SJSA1 (cell line): Measurements from ENCODE around the gene TBKBP1. TPM values are rescaled to one million over a fixed set of nuclear protein-coding genes. Genes with fewer than 3 reads are reported as not detected.
"Not testable (repeated sequence)": the region's sequence is repeated elsewhere in the genome, so short reads cannot be mapped to it uniquely, and the experiment has no call there.

ENCODE experiments used
- DNase-seq, 2 experiments: peaks; one replicate each; pipeline ENCODE4 v3.0.0-alpha.2; 2015 to 2020; ENCODE audit warnings: low spot score in 2 of 2, low read depth in 1 of 2
- H3K27ac ChIP-seq: fragments of 250-450 bp; sonication (Bioruptor Pico); 2 replicates; pipeline ENCODE4 v1.5.1; 2020; ENCODE audit warnings: mild to moderate bottlenecking, moderate library complexity
- H3K27me3 ChIP-seq: fragments of 250-450 bp; sonication (Bioruptor Pico); replicated peaks from 2 replicates; pipeline ENCODE4 v1.5.1; 2020; ENCODE audit warnings: mild to moderate bottlenecking, moderate library complexity
- H3K36me3 ChIP-seq: fragments of 250-450 bp; sonication (Bioruptor Pico); 2 replicates; pipeline ENCODE4 v1.5.1; 2020; ENCODE audit warnings: mild to moderate bottlenecking
- H3K4me1 ChIP-seq: fragments of 250-450 bp; sonication (Bioruptor Pico); replicated peaks from 2 replicates; pipeline ENCODE4 v1.6.1; 2021; ENCODE audit warnings: mild to moderate bottlenecking
- H3K4me3 ChIP-seq: fragments of 250-450 bp; sonication (Bioruptor Pico); 2 replicates; pipeline ENCODE4 v1.5.1; 2020; ENCODE audit warnings: mild to moderate bottlenecking
- H3K9me3 ChIP-seq: fragments of 250-450 bp; sonication (Bioruptor Pico); replicated peaks from 2 replicates; pipeline ENCODE4 v1.5.1; 2020; ENCODE audit warnings: mild to moderate bottlenecking
- total RNA-seq: library from RNA; depleted of rRNA; stranded (reverse); fragments of >200 nt; shearing (Covaris generic); gene quantifications from 2 replicates; pipeline ENCODE4 v1.2.3, GENCODE V29; 2014

TBKBP1 gene
- total RNA-seq, 1 experiment from 2014 or later, result 4.5 TPM

GRCh38 chr17:47664624-47664941 lies 29.4 kb upstream of the TBKBP1 start:
- Histone ChIP-seq H3K36me3 (peaks cover 97% of the 10 kb centered on the region), H3K4me3 (no peak overlapping the region), H3K9me3 (no peaks in the 10 kb centered on the region), H3K27ac (no peak overlapping the region), H3K27me3 (no peaks in the 10 kb centered on the region), H3K4me1 (no peaks in the 10 kb centered on the region)
- DNase-seq, result no peak

- Histone ChIP-seq H3K27ac (no peak overlapping the region), H3K9me3 (no peaks in the 10 kb centered on the region), H3K27me3 (no peaks in the 10 kb centered on the region), H3K4me3 (no peak overlapping the region), H3K36me3 (peaks cover 97% of the 10 kb centered on the region), H3K4me1 (no peaks in the 10 kb centered on the region)
- no peak for DNase-seq
Observed at GRCh38 chr17:47665655-47666054, 28.3 kb upstream of the TBKBP1 start.

GRCh38 chr17:47669081-47669480 lies 24.9 kb upstream of the TBKBP1 start:
- H3K4me1 ChIP-seq, result no peaks in the 10 kb centered on the region
- no peaks in the 10 kb centered on the region for H3K27me3 ChIP-seq
- H3K27ac ChIP-seq, result no peak overlapping the region
- no peak overlapping the region for H3K4me3 ChIP-seq
- no peaks in the 10 kb centered on the region for H3K9me3 ChIP-seq
- DNase-seq, result no peak
- peaks cover 97% of the 10 kb centered on the region for H3K36me3 ChIP-seq

- H3K27ac ChIP-seq, result no peak overlapping the region
- H3K9me3 ChIP-seq, result no peaks in the 10 kb centered on the region
- no peak for DNase-seq
- H3K4me1 ChIP-seq, result no peaks in the 10 kb centered on the region
- H3K27me3 ChIP-seq, result no peaks in the 10 kb centered on the region
- no peak overlapping the region for H3K4me3 ChIP-seq
- H3K36me3 ChIP-seq, result peaks cover 97% of the 10 kb centered on the region
Observed at GRCh38 chr17:47670064-47670463, 23.9 kb upstream of the TBKBP1 start.

GRCh38 chr17:47674499-47674898 lies 19.5 kb upstream of the TBKBP1 start:
- no peak overlapping the region for H3K27ac ChIP-seq
- no peaks in the 10 kb centered on the region for H3K27me3 ChIP-seq
- H3K9me3 ChIP-seq, result no peaks in the 10 kb centered on the region
- H3K4me1 ChIP-seq, result no peaks in the 10 kb centered on the region
- H3K36me3 ChIP-seq, result peaks cover 100% of the 10 kb centered on the region
- DNase-seq, result no peak
- H3K4me3 ChIP-seq, result no peak overlapping the region

GRCh38 chr17:47675380-47676198 lies 18.4 kb upstream of the TBKBP1 start:
- Histone ChIP-seq H3K36me3 (peaks cover 100% of the 10 kb centered on the region), H3K27me3 (no peaks in the 10 kb centered on the region), H3K4me1 (no peaks in the 10 kb centered on the region), H3K9me3 (no peaks in the 10 kb centered on the region), H3K4me3 (no peak overlapping the region), H3K27ac (no peak overlapping the region)
- no peak for DNase-seq

GRCh38 chr17:47676199-47676472 lies 17.8 kb upstream of the TBKBP1 start:
- Histone ChIP-seq H3K27me3 (no peaks in the 10 kb centered on the region), H3K27ac (no peak overlapping the region), H3K4me3 (no peak overlapping the region), H3K36me3 (peaks cover 100% of the 10 kb centered on the region), H3K4me1 (no peaks in the 10 kb centered on the region), H3K9me3 (no peaks in the 10 kb centered on the region)
- DNase-seq, result no peak

GRCh38 chr17:47676510-47677165 lies 17.3 kb upstream of the TBKBP1 start:
- no peaks in the 10 kb centered on the region for H3K9me3 ChIP-seq
- H3K27me3 ChIP-seq, result no peaks in the 10 kb centered on the region
- H3K4me1 ChIP-seq, result no peaks in the 10 kb centered on the region
- peaks cover 100% of the 10 kb centered on the region for H3K36me3 ChIP-seq
- H3K27ac ChIP-seq, result no peak overlapping the region
- no peak for DNase-seq
- H3K4me3 ChIP-seq, result no peak overlapping the region

GRCh38 chr17:47678196-47678595 lies 15.8 kb upstream of the TBKBP1 start:
- Histone ChIP-seq H3K36me3 (peaks cover 97% of the 10 kb centered on the region), H3K27me3 (no peaks in the 10 kb centered on the region), H3K4me1 (no peaks in the 10 kb centered on the region), H3K9me3 (no peaks in the 10 kb centered on the region), H3K4me3 (no peak overlapping the region), H3K27ac (no peak overlapping the region)
- DNase-seq, result no peak

- Histone ChIP-seq H3K4me1 (0 out of 2 replicates have a peak, but pooled peaks cover under 1% of the 10 kb centered on the region), H3K27ac (no peak overlapping the region), H3K9me3 (0 out of 2 replicates have a peak, but pooled peaks cover 6% of the 10 kb centered on the region), H3K27me3 (no peaks in the 10 kb centered on the region), H3K36me3 (peaks cover 97% of the 10 kb centered on the region), H3K4me3 (no peak overlapping the region)
- DNase-seq, result no peak
Observed at GRCh38 chr17:47682138-47682537, 11.8 kb upstream of the TBKBP1 start.

- not testable (repeated sequence) for H3K9me3 ChIP-seq, H3K4me1 ChIP-seq, H3K4me3 ChIP-seq, H3K27ac ChIP-seq, DNase-seq, H3K27me3 ChIP-seq
- peaks cover 97% of the 10 kb centered on the region for H3K36me3 ChIP-seq
Observed at GRCh38 chr17:47682727-47683126, 11.2 kb upstream of the TBKBP1 start.

- 0 out of 2 replicates have a peak, but pooled peaks cover 6% of the 10 kb centered on the region for H3K9me3 ChIP-seq
- H3K36me3 ChIP-seq, result peaks cover 84% of the 10 kb centered on the region
- H3K4me3 ChIP-seq, result no peak overlapping the region
- no peak for DNase-seq
- H3K27me3 ChIP-seq, result 0 out of 2 replicates have a peak, but pooled peaks cover 2% of the 10 kb centered on the region
- 0 out of 2 replicates have a peak, but pooled peaks cover 5% of the 10 kb centered on the region for H3K4me1 ChIP-seq
- no peak overlapping the region for H3K27ac ChIP-seq
Observed at GRCh38 chr17:47684025-47684424, 9.9 kb upstream of the TBKBP1 start.

GRCh38 chr17:47684535-47685193 lies 9.3 kb upstream of the TBKBP1 start:
- H3K27ac ChIP-seq, result no peak overlapping the region
- H3K27me3 ChIP-seq, result 0 out of 2 replicates have a peak, but pooled peaks cover 2% of the 10 kb centered on the region
- H3K4me3 ChIP-seq, result no peak overlapping the region
- 0 out of 2 replicates have a peak, but pooled peaks cover 6% of the 10 kb centered on the region for H3K9me3 ChIP-seq
- H3K36me3 ChIP-seq, result peaks cover 77% of the 10 kb centered on the region
- DNase-seq, result no peak
- 0 out of 2 replicates have a peak, but pooled peaks cover 5% of the 10 kb centered on the region for H3K4me1 ChIP-seq
